ENCODE measurements around the gene ZMYM5.

ZMYM5 gene

GRCh38 chr13:19890030-19890429 lies 26.6 kb upstream of the ZMYM5 start:
- Histone ChIP-seq H3K4me1 (ENCODE audit: insufficient read depth, low read length) (no peaks in the 10 kb centered on the region), H3K9me3 (ENCODE audit: insufficient read depth, low read length, severe bottlenecking) (no peaks in the 10 kb centered on the region), H3K79me2 (ENCODE audit: insufficient read depth, low read length) (no peaks in the 10 kb centered on the region), H3K9ac (ENCODE audit: low read depth, low read length) (no peak overlapping the region), H3K27ac (ENCODE audit: low read length) (no peak overlapping the region), H3K36me3 (ENCODE audit: insufficient read depth, low read length) (no peaks in the 10 kb centered on the region), H3K4me3 (ENCODE audit: low read depth in 1 of 2, low read length in 2 of 2) (no peak overlapping the region), H4K20me1 (ENCODE audit: insufficient read depth, low read length) (no peaks in the 10 kb centered on the region), H3K27me3 (ENCODE audit: insufficient read depth, low read length, poor library complexity) (no peaks in the 10 kb centered on the region), H3K4me2 (ENCODE audit: insufficient read depth, low read length) (no peak overlapping the region), H2AFZ (ENCODE audit: low read depth, low read length) (no peak overlapping the region)
- ATAC-seq (ENCODE audit: insufficient read depth, low read depth) (no peak), DNase-seq (no peak)
- TF ChIP-seq EZH2 (IDR thresholded peaks at IDR 0.05; ENCODE audit: borderline replicate concordance, low read depth, low read length, severe bottlenecking) (no peak), CTCF (IDR thresholded peaks at IDR 0.05; ENCODE audit: borderline replicate concordance, extremely low read depth, low read length, poor library complexity, severe bottlenecking) (no peak)

- TF ChIP-seq CTCF (IDR thresholded peaks at IDR 0.05; ENCODE audit: borderline replicate concordance, extremely low read depth, low read length, poor library complexity, severe bottlenecking) (peak; percentile 34), EZH2 (IDR thresholded peaks at IDR 0.05; ENCODE audit: borderline replicate concordance, low read depth, low read length, severe bottlenecking) (no peak)
- DNase-seq = no peak
- H3K27me3 ChIP-seq (ENCODE audit: insufficient read depth, low read length, poor library complexity) = no peaks in the 10 kb centered on the region
Measured at GRCh38 chr13:19888799-19889198, 25.4 kb upstream of the ZMYM5 start.

GRCh38 chr13:19882231-19882630 lies 18.8 kb upstream of the ZMYM5 start:
- DNase-seq (no peak), ATAC-seq (ENCODE audit: insufficient read depth, low read depth) (no peak)
- TF ChIP-seq CTCF (IDR thresholded peaks at IDR 0.05; ENCODE audit: borderline replicate concordance, extremely low read depth, low read length, poor library complexity, severe bottlenecking) = no peak
- no peak for TF ChIP-seq EZH2 (IDR thresholded peaks at IDR 0.05; ENCODE audit: borderline replicate concordance, low read depth, low read length, severe bottlenecking)
- Histone ChIP-seq H3K9ac (ENCODE audit: low read depth, low read length) (no peak overlapping the region), H3K9me3 (ENCODE audit: insufficient read depth, low read length, severe bottlenecking) (no peaks in the 10 kb centered on the region), H3K4me3 (ENCODE audit: low read depth in 1 of 2, low read length in 2 of 2) (no peak overlapping the region), H3K27ac (ENCODE audit: low read length) (no peak overlapping the region), H4K20me1 (ENCODE audit: insufficient read depth, low read length) (no peaks in the 10 kb centered on the region), H3K4me2 (ENCODE audit: insufficient read depth, low read length) (no peak overlapping the region), H3K79me2 (ENCODE audit: insufficient read depth, low read length) (no peaks in the 10 kb centered on the region), H3K4me1 (ENCODE audit: insufficient read depth, low read length) (no peaks in the 10 kb centered on the region), H3K27me3 (ENCODE audit: insufficient read depth, low read length, poor library complexity) (no peaks in the 10 kb centered on the region), H3K36me3 (ENCODE audit: insufficient read depth, low read length) (no peaks in the 10 kb centered on the region), H2AFZ (ENCODE audit: low read depth, low read length) (no peak overlapping the region)

More at GRCh38 chr13:19888799-19889198, 25.4 kb upstream of the ZMYM5 start:
- Histone ChIP-seq H3K79me2 (ENCODE audit: insufficient read depth, low read length) (no peaks in the 10 kb centered on the region), H3K4me3 (ENCODE audit: low read depth in 1 of 2, low read length in 2 of 2) (no peak overlapping the region), H3K9me3 (ENCODE audit: insufficient read depth, low read length, severe bottlenecking) (no peaks in the 10 kb centered on the region), H3K27ac (ENCODE audit: low read length) (no peak overlapping the region), H3K9ac (ENCODE audit: low read depth, low read length) (no peak overlapping the region), H4K20me1 (ENCODE audit: insufficient read depth, low read length) (no peaks in the 10 kb centered on the region), H3K4me1 (ENCODE audit: insufficient read depth, low read length) (no peaks in the 10 kb centered on the region), H3K4me2 (ENCODE audit: insufficient read depth, low read length) (no peak overlapping the region), H3K36me3 (ENCODE audit: insufficient read depth, low read length) (no peaks in the 10 kb centered on the region), H2AFZ (ENCODE audit: low read depth, low read length) (no peak overlapping the region)
- no peak for ATAC-seq (ENCODE audit: insufficient read depth, low read depth)

- H3K9ac ChIP-seq (ENCODE audit: low read depth, low read length) = no peak overlapping the region
- ATAC-seq (ENCODE audit: insufficient read depth, low read depth) (no peak), DNase-seq (no peak)
- no peaks in the 10 kb centered on the region for H3K4me1 ChIP-seq (ENCODE audit: insufficient read depth, low read length)
- no peaks in the 10 kb centered on the region for H3K36me3 ChIP-seq (ENCODE audit: insufficient read depth, low read length)
- no peak overlapping the region for H3K4me2 ChIP-seq (ENCODE audit: insufficient read depth, low read length)
- no peak for TF ChIP-seq CTCF (IDR thresholded peaks at IDR 0.05; ENCODE audit: borderline replicate concordance, extremely low read depth, low read length, poor library complexity, severe bottlenecking)
- TF ChIP-seq EZH2 (IDR thresholded peaks at IDR 0.05; ENCODE audit: borderline replicate concordance, low read depth, low read length, severe bottlenecking) = no peak
- H2AFZ ChIP-seq (ENCODE audit: low read depth, low read length) = no peak overlapping the region
- no peaks in the 10 kb centered on the region for H3K9me3 ChIP-seq (ENCODE audit: insufficient read depth, low read length, severe bottlenecking)
- no peaks in the 10 kb centered on the region for H3K27me3 ChIP-seq (ENCODE audit: insufficient read depth, low read length, poor library complexity)
- no peaks in the 10 kb centered on the region for H4K20me1 ChIP-seq (ENCODE audit: insufficient read depth, low read length)
- no peaks in the 10 kb centered on the region for H3K79me2 ChIP-seq (ENCODE audit: insufficient read depth, low read length)
- no peak overlapping the region for H3K4me3 ChIP-seq (ENCODE audit: low read depth in 1 of 2, low read length in 2 of 2)
- no peak overlapping the region for H3K27ac ChIP-seq (ENCODE audit: low read length)
Measured at GRCh38 chr13:19881641-19882040, 18.2 kb upstream of the ZMYM5 start.

Measured in DND-41 (cell line).